ENCODE data around the gene FRMD4A. TPM values are rescaled to one million over a fixed set of nuclear protein-coding genes. Genes with fewer than 3 reads are reported as not detected.

The FRMD4A gene
- total RNA-seq, 4 donors from 2014 or later, result 13.7 to 27.2 (median 19.6) TPM

GRCh38 chr10:13847201-13847631, 483.5 kb downstream of the FRMD4A start:
- no peak overlapping the region for H3K4me3 ChIP-seq
- no peaks in the 10 kb centered on the region for H3K36me3 ChIP-seq
- no peaks in the 10 kb centered on the region for H3K27me3 ChIP-seq
- no peak overlapping the region for H3K27ac ChIP-seq
- no peak for TF ChIP-seq POLR2A (IDR thresholded peaks at IDR 0.05)
- TF ChIP-seq EP300 (IDR thresholded peaks at IDR 0.05), result no peak
- TF ChIP-seq CTCF (IDR thresholded peaks at IDR 0.05), result no peak
- TF ChIP-seq POLR2AphosphoS5 (IDR thresholded peaks at IDR 0.05), result no peak
- WGBS, 2 donors (ENCODE audit: low coverage in 1 of 2), result 62 to 76% methylated on average over 5 to 6 of the region's 8 CpGs
- ATAC-seq, result no peak
- peaks cover 0 to 17% (median 2%) of the 10 kb centered on the region in 3 donors for H3K4me1 ChIP-seq
- no peaks in the 10 kb centered on the region for H3K9me3 ChIP-seq

- 92 to 97% methylated on average over 4 of the region's 4 CpGs for WGBS, 2 donors (ENCODE audit: low coverage in 1 of 2)
- H3K27me3 ChIP-seq, result no peaks in the 10 kb centered on the region
Observed at GRCh38 chr10:13845897-13846296, 484.8 kb downstream of the FRMD4A start.

GRCh38 chr10:13844651-13845050, 486.1 kb downstream of the FRMD4A start:
- TF ChIP-seq CTCF (IDR thresholded peaks at IDR 0.05) (no peak), POLR2AphosphoS5 (IDR thresholded peaks at IDR 0.05) (no peak), POLR2A (IDR thresholded peaks at IDR 0.05) (no peak), EP300 (IDR thresholded peaks at IDR 0.05) (no peak)
- Histone ChIP-seq H3K27me3 (no peaks in the 10 kb centered on the region), H3K9me3 (peaks cover 0 to 6% (median 0%) of the 10 kb centered on the region in 3 donors), H3K36me3 (no peaks in the 10 kb centered on the region), H3K4me1 (peaks cover 0 to 24% (median 7%) of the 10 kb centered on the region in 3 donors), H3K4me3 (no peak overlapping the region), H3K27ac (no peak overlapping the region)
- WGBS, 2 donors (ENCODE audit: low coverage in 1 of 2), result 83 to 98% methylated on average over 7 of the region's 7 CpGs
- no peak for ATAC-seq

More at GRCh38 chr10:13845897-13846296, 484.8 kb downstream of the FRMD4A start:
- no peak for TF ChIP-seq EP300 (IDR thresholded peaks at IDR 0.05)
- TF ChIP-seq POLR2A (IDR thresholded peaks at IDR 0.05), result no peak
- no peak for TF ChIP-seq CTCF (IDR thresholded peaks at IDR 0.05)
- Histone ChIP-seq H3K36me3 (no peaks in the 10 kb centered on the region), H3K9me3 (peaks cover 0 to 6% (median 0%) of the 10 kb centered on the region in 3 donors), H3K4me1 (peaks cover 0 to 17% (median 0%) of the 10 kb centered on the region in 3 donors), H3K4me3 (no peak overlapping the region), H3K27ac (no peak overlapping the region)
- no peak for ATAC-seq

- H3K36me3 ChIP-seq, result no peaks in the 10 kb centered on the region
- H3K4me3 ChIP-seq, result no peak overlapping the region
- TF ChIP-seq EP300 (IDR thresholded peaks at IDR 0.05) (no peak), CTCF (IDR thresholded peaks at IDR 0.05) (no peak), POLR2AphosphoS5 (IDR thresholded peaks at IDR 0.05) (no peak), POLR2A (IDR thresholded peaks at IDR 0.05) (no peak)
- peaks cover 3 to 37% (median 15%) of the 10 kb centered on the region in 3 donors for H3K4me1 ChIP-seq
- no peak for ATAC-seq
- no peaks in the 10 kb centered on the region for H3K27me3 ChIP-seq
- H3K27ac ChIP-seq, result no peak overlapping the region
- peaks cover 0 to 6% (median 0%) of the 10 kb centered on the region in 3 donors for H3K9me3 ChIP-seq
- WGBS, 2 donors (ENCODE audit: low coverage in 1 of 2), result 43 to 52% methylated on average over 3 of the region's 3 CpGs
Observed at GRCh38 chr10:13842117-13842516, 488.6 kb downstream of the FRMD4A start.

- Histone ChIP-seq H3K9me3 (peaks cover 0 to 6% (median 0%) of the 10 kb centered on the region in 3 donors), H3K4me3 (no peak overlapping the region), H3K36me3 (no peaks in the 10 kb centered on the region), H3K4me1 (peaks cover 3 to 54% (median 20%) of the 10 kb centered on the region in 3 donors), H3K27me3 (no peaks in the 10 kb centered on the region), H3K27ac (peak overlapping the region in 3 of 4 donors; percentile 15 to 36 (median 19))
- TF ChIP-seq POLR2AphosphoS5 (IDR thresholded peaks at IDR 0.05) (no peak), CTCF (IDR thresholded peaks at IDR 0.05) (no peak), EP300 (IDR thresholded peaks at IDR 0.05) (no peak), POLR2A (IDR thresholded peaks at IDR 0.05) (no peak)
- 77 to 87% methylated on average over 2 to 3 of the region's 3 CpGs for WGBS, 2 donors (ENCODE audit: low coverage in 1 of 2)
- ATAC-seq, result no peak
Observed at GRCh38 chr10:13840036-13840435, 490.7 kb downstream of the FRMD4A start.
